AG09319 (cell line): ENCODE measurements around the gene OPHN1.

Experiments
- DNase-seq: peaks from one replicate; pipeline ENCODE4 v3.0.0-alpha.2; 2010; ENCODE audit warnings: low read depth; ENCODE audit errors: extremely low read depth
- CTCF ChIP-seq: IDR thresholded peaks from 2 replicates; pipeline ENCODE4 v1.5.1; 2011; ENCODE audit warnings: low read depth, mild to moderate bottlenecking, inconsistent platforms, low read length, moderate library complexity

OPHN1 gene

GRCh38 chrX:68369559-68369958 is 63.7 kb downstream of the OPHN1 start:
- DNase-seq, result no peak
- no peak for TF ChIP-seq CTCF

GRCh38 chrX:68365341-68365740 is 68.0 kb downstream of the OPHN1 start:
- DNase-seq, result no peak
- no peak for TF ChIP-seq CTCF

GRCh38 chrX:68363984-68364383 is 69.3 kb downstream of the OPHN1 start:
- DNase-seq, result no peak
- TF ChIP-seq CTCF, result no peak

GRCh38 chrX:68358679-68359078 is 74.6 kb downstream of the OPHN1 start:
- TF ChIP-seq CTCF, result no peak
- no peak for DNase-seq

- TF ChIP-seq CTCF, result no peak
- no peak for DNase-seq
Measured at GRCh38 chrX:68355629-68355920, 77.7 kb downstream of the OPHN1 start.

GRCh38 chrX:68354879-68355628 is 78.2 kb downstream of the OPHN1 start:
- DNase-seq, result no peak

GRCh38 chrX:68345025-68345424 is 88.3 kb downstream of the OPHN1 start:
- TF ChIP-seq CTCF, result no peak

More at GRCh38 chrX:68354879-68355628, 78.2 kb downstream of the OPHN1 start:
- TF ChIP-seq CTCF, result no peak

More at GRCh38 chrX:68345025-68345424, 88.3 kb downstream of the OPHN1 start:
- no peak for DNase-seq
